Left ventricle myocardium inferior (tissue), 1 donor: ENCODE results near the gene TMEM151B. TPM values are rescaled to one million over a fixed set of nuclear protein-coding genes. Genes with fewer than 3 reads are reported as not detected.

ENCODE experiments used
- DNase-seq: peaks from one replicate; pipeline ENCODE4 v3.0.0-alpha.2; 2020
- H3K27ac ChIP-seq: fragments of 200-600 bp; replicated peaks from 2 replicates; pipeline ENCODE4 v1.8.0; 2021
- H3K27me3 ChIP-seq: fragments of 200-600 bp; 2 replicates; pipeline ENCODE4 v1.8.0; 2021; ENCODE audit warnings: low read depth
- H3K36me3 ChIP-seq: fragments of 200-600 bp; 2 replicates; pipeline ENCODE4 v1.8.0; 2021
- H3K4me1 ChIP-seq: fragments of 200-600 bp; 2 replicates; pipeline ENCODE4 v1.8.0; 2021
- H3K4me3 ChIP-seq: fragments of 200-600 bp; 2 replicates; pipeline ENCODE4 v1.8.0; 2021; ENCODE audit warnings: mild to moderate bottlenecking, moderate library complexity
- H3K9me3 ChIP-seq: fragments of 200-600 bp; replicated peaks from 2 replicates; pipeline ENCODE4 v1.8.0; 2021
- intact Hi-C: fragments of 100-400 bp; cut with micrococcal nuclease; formaldehyde crosslinking; loops from one replicate; pipeline ENCODE4 v1.11.0; 2022
- long read RNA-seq: library from polyadenylated mRNA; unstranded; transcript quantifications from one replicate; pipeline ENCODE4 v2.0.0, GENCODE V29; 2021
- total RNA-seq: library from RNA; stranded (reverse); fragmentation: NEBNext Ultra II Directional; extraction: Animal tissue kit (Norgen Biotek cat#: 25700); gene quantifications from one replicate; pipeline ENCODE4 v1.2.1, GENCODE V29; 2021
- TF ChIP-seq, protein P1 (sequence below): fragments of 200-600 bp; IDR thresholded peaks from 2 replicates; pipeline ENCODE4 v1.8.0; 2021; ENCODE audit warnings: antibody characterized with exemption, mild to moderate bottlenecking, borderline replicate concordance
- donor health status: DM: no; HTN: yes; CAD: no; lungs with severe emphysema.

TMEM151B gene
- total RNA-seq, result not detected
- long read RNA-seq, result 0 reads

DNA sequence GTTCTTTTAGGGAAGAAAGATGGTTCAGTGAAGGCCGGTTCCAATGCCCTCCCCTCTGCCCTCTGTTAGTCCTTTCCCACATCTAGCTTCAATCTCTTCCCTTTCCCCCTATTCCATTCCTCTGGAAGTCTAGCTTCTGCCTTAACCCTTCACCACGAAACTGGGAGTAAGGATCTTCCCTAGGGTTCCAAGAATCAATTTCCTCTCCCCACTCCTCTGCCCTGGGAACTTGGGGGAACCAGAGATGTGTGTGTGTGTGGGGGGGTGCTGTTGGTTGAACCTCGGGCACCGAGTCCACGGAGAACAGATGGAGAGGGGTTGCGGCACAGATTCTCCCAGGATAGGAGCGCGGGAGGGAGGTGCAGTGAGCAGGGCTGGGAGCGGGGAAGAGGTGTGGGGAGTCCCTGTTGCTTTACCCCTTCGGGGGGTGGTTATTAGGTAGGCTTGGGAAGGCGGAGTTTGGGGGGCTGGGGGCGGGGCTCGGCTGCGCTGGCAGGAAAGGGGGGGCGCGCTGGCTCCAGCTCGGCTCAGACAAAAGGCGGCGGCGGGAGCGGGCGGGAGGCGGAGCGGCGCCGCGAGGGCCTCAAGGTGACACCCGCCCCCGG, at the start of gene TMEM151B:
Gene TMEM151B, plus strand, starts transcription at position 530 of the 605 bp plus-strand sequence. CDS start 293 bp downstream, outside the sequence.
- no peak for DNase-seq
- TF ChIP-seq, protein P1, sequence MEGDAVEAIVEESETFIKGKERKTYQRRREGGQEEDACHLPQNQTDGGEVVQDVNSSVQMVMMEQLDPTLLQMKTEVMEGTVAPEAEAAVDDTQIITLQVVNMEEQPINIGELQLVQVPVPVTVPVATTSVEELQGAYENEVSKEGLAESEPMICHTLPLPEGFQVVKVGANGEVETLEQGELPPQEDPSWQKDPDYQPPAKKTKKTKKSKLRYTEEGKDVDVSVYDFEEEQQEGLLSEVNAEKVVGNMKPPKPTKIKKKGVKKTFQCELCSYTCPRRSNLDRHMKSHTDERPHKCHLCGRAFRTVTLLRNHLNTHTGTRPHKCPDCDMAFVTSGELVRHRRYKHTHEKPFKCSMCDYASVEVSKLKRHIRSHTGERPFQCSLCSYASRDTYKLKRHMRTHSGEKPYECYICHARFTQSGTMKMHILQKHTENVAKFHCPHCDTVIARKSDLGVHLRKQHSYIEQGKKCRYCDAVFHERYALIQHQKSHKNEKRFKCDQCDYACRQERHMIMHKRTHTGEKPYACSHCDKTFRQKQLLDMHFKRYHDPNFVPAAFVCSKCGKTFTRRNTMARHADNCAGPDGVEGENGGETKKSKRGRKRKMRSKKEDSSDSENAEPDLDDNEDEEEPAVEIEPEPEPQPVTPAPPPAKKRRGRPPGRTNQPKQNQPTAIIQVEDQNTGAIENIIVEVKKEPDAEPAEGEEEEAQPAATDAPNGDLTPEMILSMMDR, result no peak
- Histone ChIP-seq H3K36me3 (no peaks in the 10 kb centered on the region), H3K4me3 (peak within 1 kb of the TSS; percentile 57), H3K4me1 (peaks cover 11% of the 10 kb centered on the region), H3K27me3 (peaks cover 71% of the 10 kb centered on the region), H3K9me3 (no peaks in the 10 kb centered on the region), H3K27ac (no peak within 1 kb of the TSS)
- intact Hi-C loops, result no loop called here

- Histone ChIP-seq H3K4me1 (peaks cover 98% of the 10 kb centered on the region), H3K9me3 (no peaks in the 10 kb centered on the region), H3K36me3 (no peaks in the 10 kb centered on the region), H3K27me3 (no peaks in the 10 kb centered on the region), H3K4me3 (peak overlapping the region; percentile 75), H3K27ac (peak overlapping the region; percentile 98)
- DNase-seq, result no peak
- TF ChIP-seq, protein P1, result no peak
- intact Hi-C loops, result no loop called here
Measured at GRCh38 chr6:44220913-44221290, 49.3 kb upstream of the TMEM151B start.

DNA sequence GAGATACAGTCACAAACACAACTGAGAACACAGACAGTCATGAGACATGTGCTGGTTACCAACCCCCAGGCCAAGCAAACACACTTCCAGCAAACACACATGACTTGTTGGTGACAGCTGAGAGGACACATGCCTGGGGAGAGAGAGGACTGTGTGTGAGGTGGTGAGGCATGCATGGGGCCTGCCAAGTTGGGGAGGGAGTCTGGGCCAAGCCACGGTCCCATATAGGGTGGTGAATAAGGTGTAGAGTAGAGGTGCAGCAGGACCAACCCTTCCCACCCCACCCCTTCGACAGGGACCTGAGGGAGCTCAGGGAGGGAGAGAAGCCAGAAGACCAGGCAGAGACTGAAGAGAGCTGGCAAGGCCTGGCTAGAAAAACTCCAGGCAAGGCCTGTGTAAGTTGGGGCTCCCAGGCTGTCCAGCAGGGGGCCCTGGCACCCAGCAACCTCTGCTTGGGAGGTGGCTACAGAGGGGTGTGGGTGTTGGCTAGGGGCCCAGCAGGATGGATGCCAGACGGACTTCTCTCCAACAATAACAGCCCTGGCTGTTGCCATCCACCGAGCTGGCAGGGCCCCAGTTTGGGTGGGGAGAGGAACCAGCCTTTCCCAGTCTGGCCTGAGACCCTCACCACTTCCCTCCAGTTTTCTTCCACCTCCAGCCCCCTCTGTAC, 48.8 kb upstream of the TMEM151B start:
- no peaks in the 10 kb centered on the region for H3K36me3 ChIP-seq
- peak overlapping the region; percentile 98 for H3K27ac ChIP-seq
- intact Hi-C loops, result no loop called here
- peak overlapping the region; percentile 88 for H3K4me3 ChIP-seq
- TF ChIP-seq, protein P1, result peak; percentile 87
- H3K27me3 ChIP-seq, result no peaks in the 10 kb centered on the region
- H3K9me3 ChIP-seq, result no peaks in the 10 kb centered on the region
- peaks cover 98% of the 10 kb centered on the region for H3K4me1 ChIP-seq
- peak; percentile 94 for DNase-seq

DNA sequence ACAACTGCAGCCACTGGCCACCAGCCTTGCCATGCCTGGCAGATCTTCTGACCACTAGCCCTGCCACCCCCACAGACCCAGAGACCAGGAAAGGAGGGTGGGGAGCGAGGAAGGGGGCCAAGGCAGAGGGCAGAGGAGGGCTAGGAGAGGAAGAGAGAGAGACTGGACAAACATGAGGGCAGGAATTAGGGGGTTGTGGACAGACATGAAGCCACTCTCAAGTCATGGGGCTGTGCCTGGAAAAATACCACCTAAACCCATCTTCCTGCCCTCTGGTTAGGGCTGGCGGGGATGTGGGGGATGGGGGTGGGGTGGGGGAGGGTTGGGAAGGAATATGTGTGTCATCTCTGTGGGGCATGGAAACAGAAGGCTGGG, 48.3 kb upstream of the TMEM151B start:
- peak overlapping the region; percentile 88 for H3K4me3 ChIP-seq
- no peaks in the 10 kb centered on the region for H3K9me3 ChIP-seq
- H3K27ac ChIP-seq, result peak overlapping the region; percentile 98
- DNase-seq, result no peak
- intact Hi-C loops, result no loop called here
- TF ChIP-seq, protein P1, result no peak
- H3K27me3 ChIP-seq, result no peaks in the 10 kb centered on the region
- peaks cover 98% of the 10 kb centered on the region for H3K4me1 ChIP-seq
- H3K36me3 ChIP-seq, result no peaks in the 10 kb centered on the region

DNA sequence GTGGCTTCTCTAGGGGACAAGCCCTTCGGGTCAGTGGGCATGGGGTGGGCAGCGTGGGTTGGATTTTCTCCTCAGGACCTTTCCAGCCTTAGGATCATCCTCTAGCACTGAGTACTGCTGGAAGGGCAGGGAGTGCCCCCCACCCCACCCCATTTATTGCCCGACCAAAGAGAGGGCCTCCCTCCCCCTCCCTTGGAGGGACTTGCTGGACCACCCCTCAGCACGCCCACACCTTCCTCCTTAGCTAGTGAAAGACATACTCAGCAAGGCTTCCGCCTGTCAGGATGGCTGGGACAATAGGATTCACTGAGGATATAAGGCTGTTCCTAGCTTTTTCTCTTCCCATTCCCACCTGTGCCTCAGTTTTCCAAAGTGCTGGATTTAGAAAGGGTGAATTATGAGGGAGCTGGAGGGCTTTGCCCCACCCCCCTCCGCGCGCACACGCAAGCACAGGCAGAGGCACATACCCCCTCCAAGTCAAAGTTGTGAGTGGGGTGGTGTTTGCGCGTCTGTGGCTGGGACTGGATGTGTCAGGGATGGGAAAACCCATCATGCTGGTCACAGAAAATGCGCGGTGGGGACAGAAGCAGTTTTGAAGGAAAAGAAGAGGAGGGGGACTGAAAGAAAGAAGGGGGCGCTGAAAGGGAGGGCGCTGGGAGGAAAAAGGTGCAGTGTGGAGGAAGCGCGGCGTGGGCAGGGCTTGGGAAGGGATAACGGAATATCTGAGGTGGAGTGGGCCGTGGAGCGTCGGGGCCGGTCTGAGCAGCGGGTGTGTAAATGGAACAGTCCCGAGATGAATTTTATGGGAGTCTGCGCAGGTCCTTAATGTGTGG, 47.5 kb upstream of the TMEM151B start:
- intact Hi-C loops, result no loop called here
- Histone ChIP-seq H3K9me3 (no peaks in the 10 kb centered on the region), H3K27ac (peak overlapping the region; percentile 98), H3K4me3 (peak overlapping the region; percentile 88), H3K27me3 (no peaks in the 10 kb centered on the region), H3K4me1 (peaks cover 98% of the 10 kb centered on the region), H3K36me3 (no peaks in the 10 kb centered on the region)
- no peak for DNase-seq
- TF ChIP-seq, protein P1, result no peak
